ENCODE data around the gene ZFAND6. TPM values are rescaled to one million over a fixed set of nuclear protein-coding genes. Genes with fewer than 3 reads are reported as not detected.
A peak's percentile ranks its signal among the peaks of the same experiment; 100 is the strongest.

Gene ZFAND6
- total RNA-seq, 1 experiment from 2014 or later, result 89.7 TPM

DNA sequence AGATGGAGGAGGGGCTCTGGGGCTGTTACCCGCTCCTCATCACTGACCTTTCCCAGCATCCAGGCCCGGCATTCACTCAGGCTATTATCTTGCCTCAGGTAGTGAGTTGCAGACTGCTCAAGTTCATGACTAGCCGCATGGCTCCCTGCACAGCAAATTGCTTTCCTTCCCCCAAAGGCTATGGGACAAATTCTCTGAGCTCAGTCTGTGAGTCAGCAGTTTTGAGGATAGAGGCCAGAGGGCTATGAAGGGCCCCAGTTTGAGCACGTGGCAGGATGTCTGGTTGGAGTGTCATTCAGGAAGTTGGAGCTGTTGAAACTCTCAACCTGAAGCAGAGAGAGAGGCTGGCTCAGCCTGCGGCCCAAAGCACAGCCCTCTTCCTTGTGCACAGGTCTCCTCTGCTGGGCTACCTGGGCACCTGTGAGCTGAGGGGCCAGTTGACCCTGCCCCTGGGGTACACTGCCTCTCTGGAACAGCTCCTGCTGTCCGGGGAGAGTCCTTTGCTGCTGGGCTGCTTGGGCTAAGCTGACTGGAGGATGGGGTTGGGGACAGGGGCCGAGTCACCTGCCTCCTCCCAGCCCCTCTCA lies 101.2 kb downstream of the ZFAND6 start:
- H3K56ac ChIP-seq (ENCODE audit: insufficient read length, low read depth, low read length), result no peak overlapping the region
- H3K9me3 ChIP-seq (ENCODE audit: control insufficient read depth, low read depth, low read length), result no peaks in the 10 kb centered on the region
- no peak overlapping the region for H2AK5ac ChIP-seq (ENCODE audit: insufficient read length, low read length)
- H4K8ac ChIP-seq (replicated peaks; ENCODE audit: insufficient read length, low read depth, low read length), result no peak overlapping the region
- no peaks in the 10 kb centered on the region for H3K23me2 ChIP-seq (ENCODE audit: insufficient read length, low read depth, low read length, poor library complexity, severe bottlenecking)
- no peak overlapping the region for H3K4ac ChIP-seq (ENCODE audit: low read depth, low read length)
- H4K91ac ChIP-seq (ENCODE audit: insufficient read length, low read depth, low read length), result no peak overlapping the region
- no peak overlapping the region for H3K14ac ChIP-seq (ENCODE audit: insufficient read depth, low read length)
- H3K4me3 Mint-ChIP-seq, result no peak overlapping the region
- no peaks in the 10 kb centered on the region for H3K4me1 ChIP-seq (ENCODE audit: insufficient read depth, low read length)
- peak overlapping the region in 2 of 3 experiments; percentile 16 to 68; a peak in 1 of 7 replicates for H3K27ac Mint-ChIP-seq
- no peak overlapping the region for H2BK5ac ChIP-seq (ENCODE audit: insufficient read length, low read length)
- TF ChIP-seq, protein P1, sequence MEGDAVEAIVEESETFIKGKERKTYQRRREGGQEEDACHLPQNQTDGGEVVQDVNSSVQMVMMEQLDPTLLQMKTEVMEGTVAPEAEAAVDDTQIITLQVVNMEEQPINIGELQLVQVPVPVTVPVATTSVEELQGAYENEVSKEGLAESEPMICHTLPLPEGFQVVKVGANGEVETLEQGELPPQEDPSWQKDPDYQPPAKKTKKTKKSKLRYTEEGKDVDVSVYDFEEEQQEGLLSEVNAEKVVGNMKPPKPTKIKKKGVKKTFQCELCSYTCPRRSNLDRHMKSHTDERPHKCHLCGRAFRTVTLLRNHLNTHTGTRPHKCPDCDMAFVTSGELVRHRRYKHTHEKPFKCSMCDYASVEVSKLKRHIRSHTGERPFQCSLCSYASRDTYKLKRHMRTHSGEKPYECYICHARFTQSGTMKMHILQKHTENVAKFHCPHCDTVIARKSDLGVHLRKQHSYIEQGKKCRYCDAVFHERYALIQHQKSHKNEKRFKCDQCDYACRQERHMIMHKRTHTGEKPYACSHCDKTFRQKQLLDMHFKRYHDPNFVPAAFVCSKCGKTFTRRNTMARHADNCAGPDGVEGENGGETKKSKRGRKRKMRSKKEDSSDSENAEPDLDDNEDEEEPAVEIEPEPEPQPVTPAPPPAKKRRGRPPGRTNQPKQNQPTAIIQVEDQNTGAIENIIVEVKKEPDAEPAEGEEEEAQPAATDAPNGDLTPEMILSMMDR (conservative IDR thresholded peaks at IDR 0.05), result no peak
- H3K36me3 Mint-ChIP-seq (ENCODE audit: insufficient read depth in 1 of 3, low read depth in 3 of 3), result peaks cover 11 to 40% (median 14%) of the 10 kb centered on the region in 3 experiments
- no peak overlapping the region for H2BK120ac ChIP-seq (ENCODE audit: low read depth, low read length, poor library complexity, severe bottlenecking)
- no peak overlapping the region for H2BK12ac ChIP-seq (ENCODE audit: insufficient read length, low read depth, low read length)
- H3K27me3 ChIP-seq (ENCODE audit: insufficient read depth, low read length), result no peaks in the 10 kb centered on the region
- H3K79me1 ChIP-seq (ENCODE audit: insufficient read depth, low read depth, low read length, poor library complexity, severe bottlenecking), result no peaks in the 10 kb centered on the region
- no peaks in the 10 kb centered on the region; the same call in 1 of the 2 replicates for H3K79me2 ChIP-seq (ENCODE audit: insufficient read depth, low read length)
- H3K27me3 Mint-ChIP-seq (ENCODE audit: low read depth), result no peaks in the 10 kb centered on the region
- H3K4me2 ChIP-seq (ENCODE audit: insufficient read depth, insufficient read length, low read length), result no peak overlapping the region
- no peak overlapping the region for H2BK20ac ChIP-seq (ENCODE audit: low read depth, low read length, poor library complexity, severe bottlenecking)
- WGBS (ENCODE audit: extremely low coverage, insufficient read length, low lambda C conversion rate), result no CpG with 5 or more reads among the region's 7 CpGs
- no peak for DNase-seq
- H3K4me1 Mint-ChIP-seq, result peaks cover 2% of the 10 kb centered on the region in 2 experiments; a peak in 2 of 4 replicates
- no peak overlapping the region for H2AFZ ChIP-seq (ENCODE audit: low read length)
- H4K20me1 ChIP-seq (ENCODE audit: control insufficient read depth, insufficient read depth, insufficient read length), result no peaks in the 10 kb centered on the region
- H3K27ac ChIP-seq (ENCODE audit: insufficient read length, low read depth, low read length), result no peak overlapping the region
- no peak overlapping the region for H3K23ac ChIP-seq (ENCODE audit: insufficient read length, low read depth, low read length)
- no peak overlapping the region for H3K18ac ChIP-seq (ENCODE audit: insufficient read length, low read depth, low read length)
- no peak overlapping the region for H2BK15ac ChIP-seq (ENCODE audit: low read depth, low read length)
- no peak overlapping the region for H4K5ac ChIP-seq (ENCODE audit: insufficient read length, low read depth, low read length)
- H3K9ac ChIP-seq (ENCODE audit: extremely low read depth, insufficient read length, low read length), result no peak overlapping the region
- H3T11ph ChIP-seq (ENCODE audit: low read length), result no peak overlapping the region
- H3K9me3 Mint-ChIP-seq, result no peaks in the 10 kb centered on the region

All from H9 (cell line).